Activated naive CD8-positive, alpha-beta T cell treated with anti-CD3 and anti-CD28 coated beads, Interleukin-2, amount 10 ng/mL, durations not matched to agents 7 days and 5 days (primary cell): ENCODE results near the gene MFAP2. TPM values are rescaled to one million over a fixed set of nuclear protein-coding genes. Genes with fewer than 3 reads are reported as not detected.
"Not testable (repeated sequence)": the region's sequence is repeated elsewhere in the genome, so short reads cannot be mapped to it uniquely, and the experiment has no call there.

Source experiments
- ATAC-seq: fragments of 150-1000 bp; cut with Tn5 transposase; one replicate; pipeline ENCODE4 v1.10.0; 2021; ENCODE audit warnings: low read depth, moderate library complexity
- POLR2A ChIA-PET: fragments of 350-600 bp; sonication (Branson Sonifier 250); formaldehyde crosslinking; loops from one replicate; lab custom pipeline; 2021; ENCODE audit warnings: antibody characterized with exemption; lab: Charles Lee
- DNase-seq: peaks from one replicate; pipeline ENCODE4 v3.0.0; 2021
- H3K27ac Mint-ChIP-seq: one replicate; pipeline ENCODE4 v1.8.0; 2022; ENCODE audit warnings: mild to moderate bottlenecking, mixed read lengths
- H3K27me3 Mint-ChIP-seq: one replicate; pipeline ENCODE4 v1.8.0; 2022; ENCODE audit warnings: mild to moderate bottlenecking, moderate library complexity, mixed read lengths
- H3K36me3 Mint-ChIP-seq: one replicate; pipeline ENCODE4 v1.8.0; 2021; ENCODE audit warnings: mild to moderate bottlenecking, mixed read lengths
- H3K4me1 Mint-ChIP-seq: one replicate; pipeline ENCODE4 v1.8.0; 2021; ENCODE audit warnings: mixed read lengths
- H3K4me3 Mint-ChIP-seq: one replicate; pipeline ENCODE4 v1.8.0; 2022; ENCODE audit warnings: mild to moderate bottlenecking, moderate library complexity, mixed read lengths
- H3K9me3 Mint-ChIP-seq: one replicate; pipeline ENCODE4 v1.8.0; 2021; ENCODE audit warnings: mixed read lengths
- total RNA-seq, 2 experiments: library from RNA; stranded (reverse); gene quantifications; one replicate each; pipeline ENCODE4 v1.2.3, GENCODE V29; 2021

MFAP2 gene
- total RNA-seq, 2 experiments from 2014 or later: not detected

DNA sequence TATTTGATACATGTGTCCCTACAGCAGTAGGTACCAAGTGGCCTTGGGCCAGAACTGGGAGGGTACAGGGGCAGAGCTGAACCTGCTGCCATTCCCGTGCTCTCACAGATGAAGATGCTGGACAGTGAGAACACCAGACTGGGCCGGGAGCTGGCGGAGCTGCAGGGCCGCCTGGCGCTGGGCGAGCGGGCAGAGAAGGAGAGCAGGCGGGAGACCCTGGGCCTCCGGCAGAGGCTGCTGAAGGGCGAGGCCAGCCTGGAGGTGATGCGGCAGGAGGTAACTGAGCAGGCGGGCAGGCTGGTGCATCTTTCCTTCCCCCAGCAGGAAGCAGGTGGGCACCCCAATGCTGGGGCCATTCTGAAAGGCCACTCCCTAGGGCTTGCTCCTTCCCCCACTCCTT is 21.9 kb downstream of the MFAP2 start:
- ATAC-seq: no peak
- Mint-ChIP-seq H3K4me3 (no peak overlapping the region), H3K4me1 (peaks cover 5% of the 10 kb centered on the region), H3K27me3 (no peaks in the 10 kb centered on the region), H3K36me3 (no peaks in the 10 kb centered on the region), H3K27ac (no peak overlapping the region), H3K9me3 (no peaks in the 10 kb centered on the region)
- POLR2A ChIA-PET: no interaction called here
- DNase-seq: no peak

DNA sequence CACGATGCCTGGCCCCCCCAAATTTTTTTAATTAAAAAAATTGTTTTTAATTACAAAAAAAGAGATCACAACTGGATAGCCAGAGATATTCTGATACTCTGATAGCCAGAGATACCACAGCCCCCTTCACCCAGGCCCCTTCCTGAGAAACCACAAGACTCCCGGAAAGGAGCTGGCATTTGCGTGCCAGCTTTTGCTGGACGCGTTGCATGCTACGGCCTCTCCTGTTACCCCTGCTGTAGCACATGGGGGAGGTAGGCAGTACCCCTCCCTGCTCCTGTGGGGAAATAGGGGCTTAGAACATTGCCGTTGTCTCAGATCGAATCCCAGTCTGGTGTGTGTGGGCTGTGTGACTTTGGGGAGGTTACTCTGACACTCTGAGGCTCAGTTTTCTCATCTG is 22.7 kb downstream of the MFAP2 start:
- Mint-ChIP-seq H3K9me3 (no peaks in the 10 kb centered on the region), H3K36me3 (no peaks in the 10 kb centered on the region), H3K27me3 (no peaks in the 10 kb centered on the region), H3K4me3 (no peak overlapping the region), H3K27ac (no peak overlapping the region), H3K4me1 (peaks cover 5% of the 10 kb centered on the region)
- ATAC-seq (no peak), DNase-seq (no peak)
- POLR2A ChIA-PET: no interaction called here

DNA sequence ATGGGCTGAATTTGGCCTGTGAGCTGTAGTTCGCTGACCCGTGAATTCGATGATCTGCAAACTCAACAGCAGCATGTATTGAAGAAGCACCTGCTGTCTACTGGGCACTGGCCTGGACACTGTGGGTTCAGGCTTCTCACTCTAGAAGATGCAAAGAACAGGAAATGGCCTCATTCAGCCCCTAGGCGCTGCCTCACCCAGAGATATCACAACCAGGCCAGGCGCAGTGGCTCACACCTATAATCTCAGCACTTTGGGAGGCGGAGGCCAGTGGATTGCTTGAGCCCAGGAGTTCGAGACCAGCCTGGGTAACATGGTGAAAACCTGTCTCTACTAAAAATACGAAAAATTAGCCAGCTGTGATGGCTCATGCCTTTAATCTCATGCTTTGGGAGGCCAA is 23.6 kb downstream of the MFAP2 start:
- Mint-ChIP-seq H3K4me1 (peaks cover 5% of the 10 kb centered on the region), H3K4me3 (no peak overlapping the region), H3K36me3 (no peaks in the 10 kb centered on the region), H3K27me3 (no peaks in the 10 kb centered on the region), H3K9me3 (no peaks in the 10 kb centered on the region), H3K27ac (no peak overlapping the region)
- no peak for ATAC-seq
- no peak for DNase-seq
- POLR2A ChIA-PET: no interaction called here

DNA sequence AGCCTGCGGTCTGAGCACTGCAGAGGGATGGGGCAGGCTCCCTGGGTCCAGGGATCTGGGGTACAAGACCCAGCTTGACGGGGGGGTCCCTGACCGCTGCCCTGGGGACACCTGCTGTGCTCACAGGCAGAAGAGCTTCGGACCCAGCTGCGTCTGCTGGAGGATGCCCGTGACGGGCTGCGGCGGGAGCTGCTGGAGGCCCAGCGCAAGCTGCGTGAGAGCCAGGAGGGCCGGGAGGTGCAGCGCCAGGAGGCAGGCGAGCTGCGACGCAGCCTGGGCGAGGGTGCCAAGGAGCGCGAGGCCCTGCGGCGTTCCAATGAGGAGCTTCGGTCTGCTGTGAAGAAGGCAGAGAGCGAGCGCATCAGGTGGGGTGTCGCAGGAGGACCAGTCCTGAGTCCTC is 25.2 kb downstream of the MFAP2 start:
- no peak overlapping the region for H3K27ac Mint-ChIP-seq
- no peaks in the 10 kb centered on the region for H3K27me3 Mint-ChIP-seq
- H3K4me3 Mint-ChIP-seq: no peak overlapping the region
- H3K36me3 Mint-ChIP-seq: no peaks in the 10 kb centered on the region
- ATAC-seq (no peak), DNase-seq (no peak)
- POLR2A ChIA-PET: interaction anchor here (0.9 kb wide), 1 partner anchor 50 kb away, joined by 3 read pairs; no protein-coding TSS in a partner anchor
- peaks cover under 1% of the 10 kb centered on the region for H3K4me1 Mint-ChIP-seq
- H3K9me3 Mint-ChIP-seq: no peaks in the 10 kb centered on the region

DNA sequence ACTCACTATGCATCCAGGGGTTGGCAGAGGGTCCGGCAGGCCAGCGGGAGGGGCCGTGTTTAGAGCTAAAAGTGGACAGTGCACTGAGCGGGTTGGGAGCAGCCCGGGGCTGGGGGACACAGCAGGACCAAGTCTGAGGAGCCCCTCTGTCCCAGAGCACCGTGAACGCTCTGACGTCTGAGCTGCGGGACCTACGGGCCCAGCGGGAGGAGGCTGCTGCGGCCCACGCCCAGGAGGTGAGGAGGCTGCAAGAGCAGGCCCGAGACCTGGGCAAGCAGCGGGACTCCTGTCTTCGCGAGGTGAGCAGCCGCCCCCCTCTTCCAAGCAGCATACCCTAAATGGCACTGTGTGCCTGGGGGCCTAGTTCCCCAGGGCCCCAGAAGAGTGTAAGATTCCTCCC is 25.8 kb downstream of the MFAP2 start:
- Mint-ChIP-seq H3K27me3 (no peaks in the 10 kb centered on the region), H3K36me3 (no peaks in the 10 kb centered on the region), H3K4me1 (no peaks in the 10 kb centered on the region), H3K4me3 (no peak overlapping the region), H3K27ac (no peak overlapping the region), H3K9me3 (no peaks in the 10 kb centered on the region)
- DNase-seq (no peak), ATAC-seq (no peak)
- POLR2A ChIA-PET: interaction anchor here (0.6 to 0.9 kb wide), 2 partner anchors 33 to 50 kb away, joined by 3 read pairs; partner anchors contain the start of gene CROCC

DNA sequence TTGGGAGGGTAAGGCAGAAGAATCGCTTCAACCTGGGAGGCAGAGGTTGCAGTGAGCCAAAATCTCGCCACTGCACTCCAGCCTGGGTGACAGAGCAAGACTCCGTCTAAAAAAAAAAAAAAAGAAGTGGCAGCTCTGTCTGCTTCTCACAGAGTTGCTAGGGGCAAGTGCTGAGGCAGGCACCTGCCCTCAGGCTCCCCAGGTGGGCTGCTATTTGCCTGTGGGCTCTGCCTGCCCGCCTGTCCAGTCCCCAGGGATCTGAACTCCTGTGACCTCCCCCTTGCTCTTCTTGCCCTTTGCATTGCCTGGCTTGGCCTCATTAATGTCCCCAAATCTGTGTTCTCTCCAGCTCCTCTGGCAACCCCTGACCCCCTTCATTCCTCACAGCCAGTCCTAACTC is 28.0 kb downstream of the MFAP2 start:
- H3K4me3 Mint-ChIP-seq, H3K9me3 Mint-ChIP-seq, H3K27ac Mint-ChIP-seq, ATAC-seq, DNase-seq, H3K36me3 Mint-ChIP-seq, H3K27me3 Mint-ChIP-seq, H3K4me1 Mint-ChIP-seq: not testable (repeated sequence)
- POLR2A ChIA-PET: interaction anchor here (1.4 kb wide), 1 partner anchor 47 kb away, joined by 3 read pairs; no protein-coding TSS in a partner anchor

DNA sequence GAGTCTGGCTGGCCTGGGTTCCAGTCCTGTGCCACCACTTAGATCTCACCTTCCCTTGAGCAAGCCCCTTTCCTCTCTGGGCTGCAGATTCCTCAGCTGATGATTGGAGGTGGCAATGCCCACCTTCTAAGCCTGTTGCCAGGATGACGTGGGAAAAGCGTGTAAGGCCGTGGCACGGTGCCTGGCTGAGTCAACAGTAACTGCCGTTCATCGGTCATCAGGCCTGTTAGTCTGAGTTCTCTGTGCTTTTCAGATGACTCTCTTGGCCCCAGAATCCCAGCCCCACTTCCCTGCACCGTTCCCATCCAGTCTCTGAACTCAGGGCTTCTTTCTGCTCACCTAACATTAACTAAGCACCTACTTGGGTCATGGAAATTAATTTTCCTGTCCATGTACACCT is 31.4 kb downstream of the MFAP2 start:
- DNase-seq, H3K36me3 Mint-ChIP-seq, H3K4me3 Mint-ChIP-seq, H3K27me3 Mint-ChIP-seq, H3K27ac Mint-ChIP-seq, ATAC-seq, H3K9me3 Mint-ChIP-seq, POLR2A ChIA-PET, H3K4me1 Mint-ChIP-seq: not testable (repeated sequence)

DNA sequence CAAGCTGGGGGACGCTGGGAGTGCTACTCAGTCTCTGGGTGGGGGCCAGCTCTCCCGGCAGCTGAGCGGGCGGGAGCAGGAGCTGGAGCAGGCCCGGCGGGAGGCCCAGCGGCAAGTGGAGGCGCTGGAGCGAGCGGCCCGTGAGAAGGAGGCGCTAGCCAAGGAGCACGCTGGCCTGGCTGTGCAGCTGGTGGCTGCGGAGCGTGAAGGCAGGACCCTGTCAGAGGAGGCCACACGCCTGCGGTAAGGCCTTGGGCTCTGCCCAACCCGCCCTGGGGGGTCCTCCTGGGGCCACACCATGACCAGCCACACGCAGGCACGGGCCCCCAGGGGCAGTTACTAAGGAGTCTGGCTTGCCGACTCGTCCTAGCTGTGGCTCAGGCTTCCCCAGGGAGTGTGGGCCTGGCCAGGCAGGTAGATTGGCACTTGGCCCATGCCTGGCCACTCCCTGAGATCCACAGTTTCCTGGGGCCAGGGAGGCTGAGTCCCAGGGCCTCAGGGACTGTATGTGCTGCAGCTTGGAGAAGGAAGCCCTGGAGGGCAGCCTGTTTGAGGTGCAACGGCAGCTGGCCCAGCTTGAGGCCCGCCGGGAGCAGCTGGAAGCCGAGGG is 32.0 kb downstream of the MFAP2 start:
- H3K36me3 Mint-ChIP-seq, H3K27ac Mint-ChIP-seq, H3K9me3 Mint-ChIP-seq, H3K4me3 Mint-ChIP-seq, H3K4me1 Mint-ChIP-seq, H3K27me3 Mint-ChIP-seq, ATAC-seq, POLR2A ChIA-PET, DNase-seq: not testable (repeated sequence)

DNA sequence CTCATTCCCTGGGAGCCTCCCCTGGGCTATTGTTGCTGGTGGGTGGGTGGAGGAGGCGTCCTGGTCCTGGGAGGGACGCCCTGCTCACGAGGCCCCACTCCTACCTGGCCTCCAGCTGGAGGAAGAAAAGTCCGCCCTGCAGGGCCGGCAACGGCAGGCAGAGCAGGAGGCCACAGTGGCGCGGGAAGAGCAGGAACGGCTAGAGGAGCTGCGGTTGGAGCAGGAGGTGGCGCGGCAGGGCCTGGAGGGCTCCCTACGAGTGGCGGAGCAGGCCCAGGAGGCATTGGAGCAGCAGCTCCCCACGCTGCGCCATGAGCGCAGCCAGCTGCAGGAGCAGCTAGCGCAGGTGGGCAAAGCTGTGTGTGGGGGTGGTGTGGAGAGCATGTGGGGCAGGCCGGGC is 33.8 kb downstream of the MFAP2 start:
- no peak overlapping the region for H3K4me3 Mint-ChIP-seq
- H3K27ac Mint-ChIP-seq: no peak overlapping the region
- H3K4me1 Mint-ChIP-seq: no peaks in the 10 kb centered on the region
- H3K27me3 Mint-ChIP-seq: no peaks in the 10 kb centered on the region
- DNase-seq (no peak), ATAC-seq (no peak)
- POLR2A ChIA-PET: no interaction called here
- peaks cover 2% of the 10 kb centered on the region for H3K36me3 Mint-ChIP-seq
- H3K9me3 Mint-ChIP-seq: no peaks in the 10 kb centered on the region

DNA sequence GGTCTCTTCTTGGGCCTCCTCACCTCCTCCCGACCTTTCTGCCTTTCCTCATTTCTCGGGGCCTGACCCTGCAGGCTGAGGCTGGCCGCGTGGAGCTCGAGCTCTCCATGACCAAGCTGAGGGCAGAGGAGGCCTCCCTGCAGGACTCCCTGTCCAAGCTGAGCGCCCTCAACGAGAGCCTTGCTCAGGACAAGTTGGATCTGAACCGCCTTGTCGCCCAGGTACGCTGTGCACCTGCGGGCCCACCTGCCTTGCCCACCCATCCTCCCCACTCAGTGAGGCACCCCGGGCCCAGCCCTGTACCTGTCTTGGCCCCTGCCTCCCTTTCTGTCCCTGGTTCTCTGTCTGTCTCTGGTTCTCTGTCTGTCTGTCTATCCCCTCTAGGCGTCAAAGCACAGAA is 34.2 kb downstream of the MFAP2 start:
- H3K36me3 Mint-ChIP-seq, H3K27me3 Mint-ChIP-seq, POLR2A ChIA-PET, H3K4me3 Mint-ChIP-seq, H3K27ac Mint-ChIP-seq, H3K9me3 Mint-ChIP-seq, H3K4me1 Mint-ChIP-seq, DNase-seq, ATAC-seq: not testable (repeated sequence)

DNA sequence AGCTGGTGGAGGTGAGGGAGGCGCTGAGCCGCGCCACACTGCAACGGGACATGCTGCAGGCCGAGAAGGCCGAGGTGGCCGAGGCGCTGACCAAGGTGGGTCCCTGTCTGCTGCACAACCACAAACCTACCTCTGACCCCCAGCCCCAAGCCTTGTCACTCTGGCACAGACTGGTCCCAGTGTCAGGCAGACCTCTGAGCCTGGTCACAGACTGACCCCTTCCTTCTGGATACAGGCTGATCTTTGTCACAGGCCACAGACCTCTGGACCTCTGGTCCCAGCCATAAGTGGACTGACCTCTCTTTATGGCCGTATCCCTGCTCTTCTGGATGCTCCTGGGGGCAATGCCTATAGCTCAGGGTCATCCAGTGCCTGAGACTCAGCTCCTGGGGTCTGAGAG is 34.9 kb downstream of the MFAP2 start:
- H3K9me3 Mint-ChIP-seq, H3K27me3 Mint-ChIP-seq, POLR2A ChIA-PET, DNase-seq, H3K27ac Mint-ChIP-seq, H3K4me1 Mint-ChIP-seq, ATAC-seq, H3K4me3 Mint-ChIP-seq, H3K36me3 Mint-ChIP-seq: not testable (repeated sequence)

DNA sequence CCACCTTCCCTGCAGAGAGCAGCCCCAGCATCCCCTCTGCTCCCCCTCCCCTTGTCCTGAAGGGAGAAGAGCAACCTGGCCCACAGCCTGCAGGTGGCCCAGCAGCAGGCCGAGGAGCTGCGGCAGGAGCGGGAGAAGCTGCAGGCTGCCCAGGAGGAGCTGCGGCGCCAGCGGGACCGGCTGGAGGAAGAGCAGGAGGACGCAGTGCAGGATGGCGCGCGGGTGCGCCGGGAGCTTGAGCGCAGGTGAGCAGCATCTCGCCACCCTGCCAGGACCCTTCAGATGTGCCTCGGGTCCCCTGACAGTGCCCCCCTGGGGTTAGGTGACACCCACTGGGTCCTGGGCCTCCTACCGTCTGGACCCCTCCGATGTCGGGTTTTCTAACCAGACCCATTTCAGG is 36.4 kb downstream of the MFAP2 start:
- Mint-ChIP-seq H3K27ac (no peak overlapping the region), H3K36me3 (peaks cover 2% of the 10 kb centered on the region), H3K27me3 (no peaks in the 10 kb centered on the region), H3K4me1 (no peaks in the 10 kb centered on the region), H3K4me3 (no peak overlapping the region), H3K9me3 (no peaks in the 10 kb centered on the region)
- ATAC-seq: no peak
- DNase-seq: no peak
- POLR2A ChIA-PET: no interaction called here

DNA sequence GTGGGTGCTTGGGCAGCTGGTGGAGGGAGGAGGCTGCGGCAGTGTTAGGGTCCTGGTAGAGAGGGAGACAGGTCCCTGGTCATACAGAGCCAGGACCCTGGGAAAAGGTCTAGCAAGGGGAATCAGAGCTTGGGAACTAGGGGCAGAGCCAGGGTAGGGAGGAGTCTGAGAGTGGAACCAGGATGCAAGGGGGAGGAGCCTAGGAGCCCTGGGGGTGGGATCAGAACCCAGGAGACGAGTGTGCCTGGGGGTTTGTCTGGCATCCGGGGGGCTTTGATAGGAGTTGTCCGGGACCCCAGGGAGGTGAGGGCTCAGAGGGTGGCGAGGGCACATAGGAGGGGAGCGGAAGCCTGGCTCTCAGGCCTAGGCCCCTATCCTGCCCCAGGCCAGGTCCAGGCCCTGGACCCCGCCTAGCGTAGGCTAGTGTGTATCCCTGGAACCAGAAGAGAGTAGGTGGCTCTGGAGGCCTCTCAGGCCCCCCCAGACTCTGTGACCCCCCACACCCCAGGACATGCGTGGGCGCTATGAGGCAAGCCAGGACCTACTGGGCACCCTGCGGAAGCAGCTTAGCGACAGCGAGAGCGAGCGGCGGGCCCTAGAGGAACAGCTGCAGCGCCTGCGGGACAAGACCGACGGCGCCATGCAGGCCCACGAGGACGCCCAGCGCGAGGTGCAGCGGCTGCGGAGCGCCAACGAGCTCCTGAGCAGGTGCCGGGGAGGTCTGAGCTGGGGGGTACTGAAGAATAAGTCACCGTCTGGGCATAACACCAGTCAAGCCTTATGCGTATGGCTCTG is 40.8 kb downstream of the MFAP2 start:
- H3K27ac Mint-ChIP-seq, H3K9me3 Mint-ChIP-seq: not testable (repeated sequence)

More for the DNA sequence above, 40.8 kb downstream of the MFAP2 start:
- POLR2A ChIA-PET: interaction anchor here (0.6 to 0.7 kb wide), 2 partner anchors 77 to 643 kb away, joined by 3 to 5 read pairs; no protein-coding TSS in a partner anchor
- H3K27me3 Mint-ChIP-seq, DNase-seq, H3K4me3 Mint-ChIP-seq, H3K4me1 Mint-ChIP-seq, H3K36me3 Mint-ChIP-seq, ATAC-seq: not testable (repeated sequence)
